Fibroblast of the conjunctiva (primary cell): ENCODE data around the gene ZNF850.
A peak's percentile ranks its signal among the peaks of the same experiment; 100 is the strongest.
"Not testable (repeated sequence)": the region's sequence is repeated elsewhere in the genome, so short reads cannot be mapped to it uniquely, and the experiment has no call there.

Source experiments
- DNase-seq: peaks from one replicate; pipeline ENCODE4 v3.0.0-alpha.2; 2010; ENCODE audit warnings: low read depth

ZNF850 gene

GRCh38 chr19:36772311-36773222 is at the start of gene ZNF850:
Gene ZNF850, minus strand, starts transcription at chr19:36772807. Its CDS starts 10,201 bp downstream, at chr19:36762606.
- DNase-seq: peak; percentile 87

GRCh38 chr19:36821758-36822157 is 49.2 kb upstream of the ZNF850 start:
- DNase-seq: no peak

- DNase-seq: no peak
Observed at GRCh38 chr19:36819130-36819630, 46.6 kb upstream of the ZNF850 start.

GRCh38 chr19:36807029-36807428 is 34.4 kb upstream of the ZNF850 start:
- DNase-seq: no peak

GRCh38 chr19:36805364-36805763 is 32.8 kb upstream of the ZNF850 start:
- DNase-seq: no peak

- DNase-seq: no peak
Observed at GRCh38 chr19:36797786-36798108, 25.1 kb upstream of the ZNF850 start.

GRCh38 chr19:36796714-36796992 is 24.0 kb upstream of the ZNF850 start:
- DNase-seq: no peak

GRCh38 chr19:36791420-36792141 is 19.0 kb upstream of the ZNF850 start:
- DNase-seq: not testable (repeated sequence)

GRCh38 chr19:36775768-36776167 is 3.2 kb upstream of the ZNF850 start:
- DNase-seq: no peak

- no peak for DNase-seq
Observed at GRCh38 chr19:36773223-36773579, 594 bp upstream of the ZNF850 start.

- peak; percentile 71 for DNase-seq
Observed at GRCh38 chr19:36771261-36772231, 1.1 kb downstream of the ZNF850 start.

GRCh38 chr19:36750066-36750691 is 22.4 kb downstream of the ZNF850 start:
- no peak for DNase-seq

- DNase-seq: not testable (repeated sequence)
Observed at GRCh38 chr19:36749613-36750012, 23.0 kb downstream of the ZNF850 start.

GRCh38 chr19:36748431-36749275 is 24.0 kb downstream of the ZNF850 start:
- no peak for DNase-seq

- no peak for DNase-seq
Observed at GRCh38 chr19:36747750-36748149, 24.9 kb downstream of the ZNF850 start.

GRCh38 chr19:36745870-36746269 is 26.7 kb downstream of the ZNF850 start:
- DNase-seq: no peak

- not testable (repeated sequence) for DNase-seq
Observed at GRCh38 chr19:36736166-36736565, 36.4 kb downstream of the ZNF850 start.

- no peak for DNase-seq
Observed at GRCh38 chr19:36719687-36720556, 52.7 kb downstream of the ZNF850 start.

GRCh38 chr19:36709423-36709822 is 63.2 kb downstream of the ZNF850 start:
- DNase-seq: no peak

GRCh38 chr19:36707134-36707533 is 65.5 kb downstream of the ZNF850 start:
- DNase-seq: no peak
